ENCODE measurements around the gene ASIP. TPM values are rescaled to one million over a fixed set of nuclear protein-coding genes. Genes with fewer than 3 reads are reported as not detected.

ASIP gene
- total and polyA plus RNA-seq, 2 of the 13 experiments (the other 11 are each of a cell fraction or from before 2014, with no cell fraction given): not detected

- no peak for TF ChIP-seq SOX6 (IDR thresholded peaks at IDR 0.05)
- TF ChIP-seq SOX6 (CRISPR knock-in tag; IDR thresholded peaks at IDR 0.05): peak; percentile 84
- TF ChIP-seq ZNF776 (CRISPR knock-in tag; IDR thresholded peaks at IDR 0.05): no peak
- TF ChIP-seq MLXIP (CRISPR knock-in tag; IDR thresholded peaks at IDR 0.05; ENCODE audit: borderline replicate concordance): no peak
- 0 out of 2 replicates have a peak, but pooled peaks have one; percentile 37 for TF ChIP-seq ZNF891 (CRISPR knock-in tag; IDR thresholded peaks at IDR 0.05)
- peak; percentile 42 for TF ChIP-seq ZNF407 (CRISPR knock-in tag; IDR thresholded peaks at IDR 0.05; ENCODE audit: not compliant biosample characterization)
- no peak for TF ChIP-seq SATB2 (CRISPR knock-in tag; IDR thresholded peaks at IDR 0.05)
- TF ChIP-seq FOXC1 (CRISPR knock-in tag; IDR thresholded peaks at IDR 0.05; ENCODE audit: borderline replicate concordance): peak; percentile 91
- TF ChIP-seq ZNF20 (CRISPR knock-in tag; IDR thresholded peaks at IDR 0.05): no peak
- no peak; the same call in 1 of the 2 replicates for TF ChIP-seq ZNF792 (CRISPR knock-in tag; IDR thresholded peaks at IDR 0.05)
- peak; percentile 96 for TF ChIP-seq MIXL1 (CRISPR knock-in tag; IDR thresholded peaks at IDR 0.05)
- no peak for TF ChIP-seq DZIP1 (CRISPR knock-in tag; IDR thresholded peaks at IDR 0.05)
- TF ChIP-seq CBX1 (IDR thresholded peaks at IDR 0.05; ENCODE audit: low read depth): peak; percentile 99
- peak; percentile 80 to 89 for TF ChIP-seq NR2F1 (CRISPR knock-in tag; IDR thresholded peaks at IDR 0.05)
- TF ChIP-seq TEAD3 (CRISPR knock-in tag; optimal IDR thresholded peaks at IDR 0.05; ENCODE audit: borderline replicate concordance): peak; percentile 77
- TF ChIP-seq XBP1 (CRISPR knock-in tag; IDR thresholded peaks at IDR 0.05): no peak
- no peak for TF ChIP-seq ZNF496 (CRISPR knock-in tag; IDR thresholded peaks at IDR 0.05; ENCODE audit: insufficient replicate concordance)
Measured at GRCh38 chr20:34312544-34313217, 71.5 kb downstream of the ASIP start (continued).

All from HepG2 (cell line).